IMR-90 (cell line): ENCODE data around the gene TOP2B. TPM values are rescaled to one million over a fixed set of nuclear protein-coding genes. Genes with fewer than 3 reads are reported as not detected.

Experiments used
- ATAC-seq: fragments of 200-7000 bp; cut with Tn5 transposase; 2 replicates; pipeline ENCODE4 v1.9.1; 2020; ENCODE audit warnings: low read depth, mild to moderate bottlenecking, moderate library complexity
- BruUV-seq: library from RNA; stranded (reverse); fragments of 400-500 nt; replicated peaks from 2 replicates; lab custom pipeline; 2021; lab: Mats Ljungman, UMichigan
- CTCF ChIA-PET: fragments of 300-600 bp; formaldehyde crosslinking; extraction: SDS; loops from one replicate; lab custom pipeline; 2021; ENCODE audit warnings: antibody characterized with exemption; lab: Yijun Ruan, JAX
- POLR2A ChIA-PET: fragments of 300-600 bp; sonication (Branson Sonifier 250); formaldehyde crosslinking; loops from one replicate; lab custom pipeline; 2022; ENCODE audit warnings: antibody characterized with exemption; ENCODE audit not compliant: unreplicated experiment; lab: Charles Lee
- DNase-seq: peaks from one replicate; pipeline ENCODE4 v3.0.0; 2013
- H2AFZ ChIP-seq: replicated peaks from 2 replicates; pipeline ENCODE3; 2013; ENCODE audit warnings: low read length, mild to moderate bottlenecking; ENCODE audit not compliant: poor library complexity
- H2AK5ac ChIP-seq: 2 replicates; pipeline ENCODE4 v1.6.1; 2013; ENCODE audit warnings: low read depth, low read length, inconsistent platforms
- H2AK9ac ChIP-seq: replicated peaks from 2 replicates; pipeline ENCODE3; 2013; ENCODE audit warnings: mild to moderate bottlenecking, low read depth, low read length, moderate library complexity; ENCODE audit not compliant: poor library complexity
- H2BK120ac ChIP-seq: 2 replicates; pipeline ENCODE4 v1.6.1; 2013; ENCODE audit warnings: low read depth, low read length, inconsistent platforms
- H2BK15ac ChIP-seq: 3 replicates; pipeline ENCODE4 v1.6.1; 2013; ENCODE audit warnings: low read depth, low read length, inconsistent platforms
- H2BK20ac ChIP-seq: 2 replicates; pipeline ENCODE4 v1.6.1; 2013; ENCODE audit warnings: low read depth, mild to moderate bottlenecking, inconsistent platforms, low read length, moderate library complexity
- H2BK5ac ChIP-seq: 2 replicates; pipeline ENCODE4 v1.6.1; 2013; ENCODE audit warnings: mild to moderate bottlenecking, low read depth, low read length, inconsistent platforms; ENCODE audit not compliant: poor library complexity, severe bottlenecking
- H3K14ac ChIP-seq: replicated peaks from 2 replicates; pipeline ENCODE4 v1.6.1; 2013; ENCODE audit warnings: low read depth, low read length, inconsistent platforms
- H3K18ac ChIP-seq: 2 replicates; pipeline ENCODE4 v1.6.1; 2013; ENCODE audit warnings: low read depth, low read length, control low read depth
- H3K23ac ChIP-seq: 2 replicates; pipeline ENCODE4 v1.6.1; 2013; ENCODE audit warnings: low read depth, low read length, inconsistent platforms
- H3K27ac ChIP-seq: 2 replicates; pipeline ENCODE4 v1.5.1; 2013; ENCODE audit warnings: mild to moderate bottlenecking, control low read depth, low read length; ENCODE audit not compliant: insufficient read depth
- H3K27me3 ChIP-seq: 2 replicates; pipeline ENCODE4 v1.6.1; 2013; ENCODE audit warnings: low read length; ENCODE audit not compliant: control insufficient read depth, insufficient read depth
- H3K36me3 ChIP-seq: 2 replicates; pipeline ENCODE4 v1.6.1; 2013; ENCODE audit warnings: low read length, mixed read lengths; ENCODE audit not compliant: control insufficient read depth, insufficient read depth
- H3K4ac ChIP-seq: 2 replicates; pipeline ENCODE4 v1.6.1; 2013; ENCODE audit warnings: low read depth, low read length, inconsistent platforms
- H3K4me1 ChIP-seq: 2 replicates; pipeline ENCODE4 v1.6.1; 2013; ENCODE audit warnings: low read length, mixed read lengths; ENCODE audit not compliant: control insufficient read depth, insufficient read depth
- H3K4me2 ChIP-seq: 2 replicates; pipeline ENCODE4 v1.6.1; 2013; ENCODE audit warnings: low read depth, mild to moderate bottlenecking, control low read depth, low read length, moderate library complexity
- H3K4me3 ChIP-seq: 2 replicates; pipeline ENCODE4 v1.5.1; 2013; ENCODE audit warnings: low read depth, mild to moderate bottlenecking, control low read depth, low read length, moderate library complexity; ENCODE audit not compliant: insufficient read depth
- H3K56ac ChIP-seq: 2 replicates; pipeline ENCODE4 v1.6.1; 2013; ENCODE audit warnings: low read length, inconsistent platforms; ENCODE audit not compliant: insufficient read depth; ENCODE audit errors: extremely low read depth
- H3K79me1 ChIP-seq, 2 experiments: 2 replicates each; pipeline ENCODE4 v1.6.1; 2013; ENCODE audit warnings: low read length in 2 of 2, inconsistent platforms in 1 of 2, low read depth in 1 of 2
- H3K9ac ChIP-seq: 2 replicates; pipeline ENCODE4 v1.6.1; 2013; ENCODE audit warnings: low read depth, low read length, control low read depth
- H3K9me1 ChIP-seq: 2 replicates; pipeline ENCODE4 v1.6.1; 2013; ENCODE audit warnings: low read length, inconsistent platforms; ENCODE audit not compliant: insufficient read depth
- H3K9me3 ChIP-seq: 2 replicates; pipeline ENCODE4 v1.6.1; 2013; ENCODE audit warnings: low read length; ENCODE audit not compliant: control insufficient read depth, insufficient read depth
- H4K20me1 ChIP-seq: 2 replicates; pipeline ENCODE4 v1.6.1; 2013; ENCODE audit warnings: low read length, inconsistent platforms; ENCODE audit not compliant: insufficient read depth
- H4K5ac ChIP-seq: 2 replicates; pipeline ENCODE4 v1.6.1; 2013; ENCODE audit warnings: mild to moderate bottlenecking, low read depth, low read length, control low read depth
- H4K8ac ChIP-seq, 2 experiments: 2 replicates each; pipeline ENCODE4 v1.6.1; 2013; ENCODE audit warnings: low read depth in 2 of 2, low read length in 2 of 2, control low read depth in 1 of 2, inconsistent platforms in 1 of 2
- H4K91ac ChIP-seq: 2 replicates; pipeline ENCODE4 v1.6.1; 2013; ENCODE audit warnings: low read depth, low read length, inconsistent platforms; ENCODE audit not compliant: insufficient read depth
- BHLHE40 ChIP-seq: fragments of 150-350 bp; IDR thresholded peaks from 2 replicates; pipeline ENCODE4 v1.6.1; 2016; ENCODE audit warnings: mild to moderate bottlenecking, low read depth, low read length
- CEBPB ChIP-seq: IDR thresholded peaks from 2 replicates; pipeline ENCODE4 v1.6.1; 2012; ENCODE audit warnings: low read depth, low read length, improper control_type of control experiment
- CHD1 ChIP-seq: IDR thresholded peaks from 2 replicates; pipeline ENCODE4 v1.6.1; 2012; ENCODE audit warnings: low read depth, low read length, improper control_type of control experiment
- FOS ChIP-seq: fragments of 150-350 bp; IDR thresholded peaks from 2 replicates; pipeline ENCODE4 v1.6.1; 2016; ENCODE audit warnings: low read depth, low read length
- MAFK ChIP-seq: IDR thresholded peaks from 2 replicates; pipeline ENCODE4 v1.6.1; 2012; ENCODE audit warnings: low read depth, low read length, improper control_type of control experiment
- MAZ ChIP-seq: IDR thresholded peaks from 2 replicates; pipeline ENCODE4 v1.6.1; 2012; ENCODE audit warnings: low read depth, mild to moderate bottlenecking, low read length, improper control_type of control experiment, moderate library complexity, borderline replicate concordance
- MXI1 ChIP-seq: IDR thresholded peaks from 2 replicates; pipeline ENCODE4 v1.6.1; 2012; ENCODE audit warnings: low read depth, mild to moderate bottlenecking, low read length, moderate library complexity, borderline replicate concordance
- NFE2L2 ChIP-seq: fragments of 150-350 bp; IDR thresholded peaks from 2 replicates; pipeline ENCODE4 v1.6.1; 2016; ENCODE audit warnings: low read depth, mild to moderate bottlenecking, low read length
- POLR2A ChIP-seq: IDR thresholded peaks from 2 replicates; pipeline ENCODE4 v1.6.1; 2012; ENCODE audit warnings: mild to moderate bottlenecking, low read depth, low read length
- RCOR1 ChIP-seq: IDR thresholded peaks from 2 replicates; pipeline ENCODE4 v1.6.1; 2012; ENCODE audit warnings: mild to moderate bottlenecking, low read length, improper control_type of control experiment; ENCODE audit not compliant: insufficient replicate concordance
- USF2 ChIP-seq: fragments of 150-350 bp; IDR thresholded peaks from 2 replicates; pipeline ENCODE4 v1.6.1; 2017; ENCODE audit warnings: mild to moderate bottlenecking, antibody characterized with exemption, low read length, low read depth
- WGBS, 2 experiments: methylation state at CpG; one replicate each; pipeline versions ENCODE4 v1.1.5 to v1.1.7; 2013; ENCODE audit warnings: missing lambda C conversion rate in 2 of 2; ENCODE audit not compliant: insufficient read length in 1 of 2; ENCODE audit errors: extremely low coverage in 2 of 2; 5-methylcytosine and 5-hydroxymethylcytosine counted together
- dilution Hi-C: fragments of 300-500 bp; cut with HindIII; formaldehyde crosslinking; loops from one replicate; pipeline ENCODE4 v1.14.3; 2018; ENCODE audit warnings: low sequenced_read_pairs; ENCODE audit not compliant: unreplicated experiment
- in situ Hi-C: fragments of 300-500 bp; cut with MboI; formaldehyde crosslinking; loops from 3 replicates; pipeline ENCODE4 v1.14.3; 2019; ENCODE audit warnings: low sequenced_read_pairs, inconsistent platforms, mixed read lengths
- intact Hi-C: fragments of 100-400 bp; cut with micrococcal nuclease; formaldehyde crosslinking; loops from 2 replicates; pipeline ENCODE4 v1.10.0; 2022
- polyA plus RNA-seq, 3 experiments: library from polyadenylated mRNA; depleted of rRNA; stranded (reverse); fragments of >200 nt; gene quantifications; 2 replicates each; pipeline ENCODE4 v1.2.3, GENCODE V29; 2012; ENCODE audit warnings: low replicate concordance in 1 of 3
- total RNA-seq: library from RNA; depleted of rRNA; stranded (reverse); fragments of >200 nt; gene quantifications from 2 replicates; pipeline ENCODE4 v1.2.3, GENCODE V29; 2012
- TF ChIP-seq, protein P1 (sequence below): fragments of 150-350 bp; IDR thresholded peaks from 2 replicates; pipeline ENCODE4 v1.6.1; 2016; ENCODE audit warnings: low read depth, mild to moderate bottlenecking, low read length, moderate library complexity, borderline replicate concordance
- TF ChIP-seq, protein P2 (sequence below): conservative IDR thresholded peaks from 2 replicates; pipeline ENCODE4 v1.5.1; 2012; ENCODE audit warnings: mild to moderate bottlenecking, low read depth, low read length, improper control_type of control experiment

Gene TOP2B
- total and polyA plus RNA-seq, 2 of the 4 experiments (the other 2 are of a cell fraction), result 45.5 to 53.4 TPM

- no peak overlapping the region for H3K27ac ChIP-seq
- ChIA-PET POLR2A (no interaction called here), CTCF (interaction anchor here (0.6 kb wide), 1 partner anchor 9 kb away, joined by 3 read pairs; no protein-coding TSS in a partner anchor)
- H2BK5ac ChIP-seq, result no peak overlapping the region
- no peak overlapping the region for H2AK5ac ChIP-seq
- no peak overlapping the region for H4K91ac ChIP-seq
- no peak overlapping the region for H2AK9ac ChIP-seq
- no peak overlapping the region for H3K4me3 ChIP-seq
- intact Hi-C loops, result no loop called here
- no peak overlapping the region for H2BK20ac ChIP-seq
- no peak overlapping the region for H2BK120ac ChIP-seq
- TF ChIP-seq NFE2L2 (no peak), RCOR1 (no peak), USF2 (no peak), MXI1 (no peak), MAFK (no peak), FOS (no peak), MAZ (no peak), CHD1 (no peak), CEBPB (no peak), POLR2A (no peak), BHLHE40 (no peak)
- TF ChIP-seq, protein P1, sequence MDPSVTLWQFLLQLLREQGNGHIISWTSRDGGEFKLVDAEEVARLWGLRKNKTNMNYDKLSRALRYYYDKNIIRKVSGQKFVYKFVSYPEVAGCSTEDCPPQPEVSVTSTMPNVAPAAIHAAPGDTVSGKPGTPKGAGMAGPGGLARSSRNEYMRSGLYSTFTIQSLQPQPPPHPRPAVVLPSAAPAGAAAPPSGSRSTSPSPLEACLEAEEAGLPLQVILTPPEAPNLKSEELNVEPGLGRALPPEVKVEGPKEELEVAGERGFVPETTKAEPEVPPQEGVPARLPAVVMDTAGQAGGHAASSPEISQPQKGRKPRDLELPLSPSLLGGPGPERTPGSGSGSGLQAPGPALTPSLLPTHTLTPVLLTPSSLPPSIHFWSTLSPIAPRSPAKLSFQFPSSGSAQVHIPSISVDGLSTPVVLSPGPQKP, result no peak
- TF ChIP-seq, protein P2, sequence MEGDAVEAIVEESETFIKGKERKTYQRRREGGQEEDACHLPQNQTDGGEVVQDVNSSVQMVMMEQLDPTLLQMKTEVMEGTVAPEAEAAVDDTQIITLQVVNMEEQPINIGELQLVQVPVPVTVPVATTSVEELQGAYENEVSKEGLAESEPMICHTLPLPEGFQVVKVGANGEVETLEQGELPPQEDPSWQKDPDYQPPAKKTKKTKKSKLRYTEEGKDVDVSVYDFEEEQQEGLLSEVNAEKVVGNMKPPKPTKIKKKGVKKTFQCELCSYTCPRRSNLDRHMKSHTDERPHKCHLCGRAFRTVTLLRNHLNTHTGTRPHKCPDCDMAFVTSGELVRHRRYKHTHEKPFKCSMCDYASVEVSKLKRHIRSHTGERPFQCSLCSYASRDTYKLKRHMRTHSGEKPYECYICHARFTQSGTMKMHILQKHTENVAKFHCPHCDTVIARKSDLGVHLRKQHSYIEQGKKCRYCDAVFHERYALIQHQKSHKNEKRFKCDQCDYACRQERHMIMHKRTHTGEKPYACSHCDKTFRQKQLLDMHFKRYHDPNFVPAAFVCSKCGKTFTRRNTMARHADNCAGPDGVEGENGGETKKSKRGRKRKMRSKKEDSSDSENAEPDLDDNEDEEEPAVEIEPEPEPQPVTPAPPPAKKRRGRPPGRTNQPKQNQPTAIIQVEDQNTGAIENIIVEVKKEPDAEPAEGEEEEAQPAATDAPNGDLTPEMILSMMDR, result no peak
- H3K79me1 ChIP-seq, result no peaks in the 10 kb centered on the region
- no peaks in the 10 kb centered on the region for H3K4me1 ChIP-seq
- H3K18ac ChIP-seq, result no peak overlapping the region
- no peak overlapping the region for H3K56ac ChIP-seq
- DNase-seq, result no peak
- H4K8ac ChIP-seq, result no peak overlapping the region
- no TSS peak for BruUV-seq
- in situ Hi-C loops, result no loop called here
- H3K27me3 ChIP-seq, result peaks cover 2% of the 10 kb centered on the region
- no peak overlapping the region for H4K5ac ChIP-seq
- dilution Hi-C loops, result no loop called here
- no peak overlapping the region for H2AFZ ChIP-seq
- H3K36me3 ChIP-seq, result no peaks in the 10 kb centered on the region
- ATAC-seq, result no peak
- H3K4ac ChIP-seq, result no peak overlapping the region
- no peak overlapping the region for H3K9ac ChIP-seq
- H2BK15ac ChIP-seq, result no peak overlapping the region
- H4K20me1 ChIP-seq, result no peaks in the 10 kb centered on the region
- H3K14ac ChIP-seq, result no peak overlapping the region
- H3K9me1 ChIP-seq, result no peaks in the 10 kb centered on the region
- H3K23ac ChIP-seq, result no peak overlapping the region
- no peaks in the 10 kb centered on the region for H3K9me3 ChIP-seq
- no peak overlapping the region for H3K4me2 ChIP-seq
- no CpG with 5 or more reads among the region's 2 CpGs for WGBS, 2 experiments
Observed at GRCh38 chr3:25677121-25677520, 12.4 kb upstream of the TOP2B start.
